Vagina (tissue), 2 donors: ENCODE data around the gene PSORS1C1.

ENCODE experiments used
- CTCF ChIP-seq, 3 experiments: fragments of 450-650 bp in 2 of 3; fragments of 200-600 bp in 1 of 3; sonication (generic) in 1 of 3; IDR thresholded peaks; one replicate each; pipeline ENCODE4 v1.5.1; 2017 to 2019; ENCODE audit warnings: antibody characterized with exemption in 3 of 3, mild to moderate bottlenecking in 2 of 3, moderate library complexity in 2 of 3
- POLR2A ChIP-seq, 2 donors: fragments of 450-650 bp; IDR thresholded peaks; one replicate each; pipeline ENCODE4 v1.6.1; 2017; ENCODE audit warnings: antibody characterized with exemption in 2 of 2, mild to moderate bottlenecking in 2 of 2, moderate library complexity in 2 of 2
- POLR2AphosphoS5 ChIP-seq, 2 donors: sonication (generic); formaldehyde crosslinking; IDR thresholded peaks; one replicate each; pipeline ENCODE4 v1.9.0; 2017; ENCODE audit warnings: antibody characterized with exemption in 2 of 2, mild to moderate bottlenecking in 2 of 2, low read depth in 1 of 2; ENCODE audit not compliant: insufficient read depth in 1 of 2

GRCh38 chr6:31103136-31103535, 11.5 kb upstream of the PSORS1C1 start:
- TF ChIP-seq CTCF (IDR thresholded peaks at IDR 0.05) (no peak), POLR2AphosphoS5 (IDR thresholded peaks at IDR 0.05; ENCODE audit: insufficient read depth in 1 of 2, low read depth in 1 of 2) (no peak), POLR2A (IDR thresholded peaks at IDR 0.05) (no peak)
